Neural cell (in vitro differentiated cells): ENCODE measurements around the gene RGS10. TPM values are rescaled to one million over a fixed set of nuclear protein-coding genes. Genes with fewer than 3 reads are reported as not detected.

Experiments
- H2AFZ ChIP-seq: fragments of 200-600, 300-800 bp; sonication (generic), shearing (Covaris generic); 2 replicates; pipeline ENCODE4 v1.6.0; 2014; ENCODE audit warnings: low read depth, mild to moderate bottlenecking, antibody characterized with exemption, low read length, moderate library complexity
- H3F3A ChIP-seq: fragments of 200-600 bp; shearing (Covaris generic); 2 replicates; pipeline ENCODE4 v1.6.1; 2016; ENCODE audit warnings: mild to moderate bottlenecking, moderate library complexity, mixed read lengths, antibody characterized with exemption, low read length; ENCODE audit not compliant: insufficient read depth, poor library complexity, severe bottlenecking
- H3K27ac ChIP-seq: fragments of 200-600, 300-800 bp; sonication (generic), shearing (Covaris generic); 2 replicates; pipeline ENCODE4 v1.5.1; 2014; ENCODE audit warnings: mild to moderate bottlenecking, low read length, moderate library complexity
- H3K27me3 ChIP-seq: fragments of 300-800, 200-600 bp; sonication (generic), shearing (Covaris generic); 2 replicates; pipeline ENCODE4 v1.6.0; 2014; ENCODE audit warnings: mild to moderate bottlenecking, low read depth, low read length, moderate library complexity; ENCODE audit not compliant: insufficient read depth
- H3K36me3 ChIP-seq: fragments of 300-800, 200-600 bp; sonication (generic), shearing (Covaris generic); 2 replicates; pipeline ENCODE4 v1.5.1; 2014; ENCODE audit warnings: mild to moderate bottlenecking, antibody characterized with exemption, low read length, moderate library complexity; ENCODE audit not compliant: insufficient read depth
- H3K4me2 ChIP-seq: fragments of 300-800, 200-600 bp; sonication (generic), shearing (Covaris generic); 2 replicates; pipeline ENCODE4 v1.6.0; 2014; ENCODE audit warnings: mild to moderate bottlenecking, low read length
- H3K4me3 ChIP-seq: fragments of 300-800, 200-600 bp; sonication (generic), shearing (Covaris generic); 2 replicates; pipeline ENCODE4 v1.5.1; 2014; ENCODE audit warnings: mild to moderate bottlenecking, low read length, moderate library complexity
- H3K79me2 ChIP-seq: fragments of 200-600 bp; shearing (Covaris generic); replicated peaks from 2 replicates; pipeline ENCODE4 v1.6.0; 2014; ENCODE audit warnings: mild to moderate bottlenecking, low read length, moderate library complexity; ENCODE audit not compliant: insufficient read depth
- H3K9ac ChIP-seq: fragments of 300-800, 200-600 bp; sonication (generic), shearing (Covaris generic); 2 replicates; pipeline ENCODE4 v1.6.1; 2016; ENCODE audit warnings: mild to moderate bottlenecking, low read length, mixed read lengths
- H3K9me2 ChIP-seq: fragments of 200-600 bp; shearing (Covaris generic); 2 replicates; pipeline ENCODE4 v1.6.1; 2016; ENCODE audit warnings: mild to moderate bottlenecking, low read length, mixed read lengths; ENCODE audit not compliant: insufficient read depth
- H3K9me3 ChIP-seq: fragments of 200-600, 300-800 bp; sonication (generic), shearing (Covaris generic); 2 replicates; pipeline ENCODE4 v1.6.1; 2016; ENCODE audit warnings: mild to moderate bottlenecking, mixed run types, low read length, moderate library complexity, mixed read lengths
- H4K20me1 ChIP-seq: fragments of 200-600 bp; shearing (Covaris generic); 2 replicates; pipeline ENCODE4 v1.6.1; 2016; ENCODE audit warnings: mild to moderate bottlenecking, mixed run types; ENCODE audit not compliant: insufficient read depth
- EP300 ChIP-seq: fragments of 450-650 bp; conservative IDR thresholded peaks from 2 replicates; pipeline ENCODE4 v1.6.1; 2014; ENCODE audit warnings: antibody characterized with exemption, mild to moderate bottlenecking, moderate library complexity; ENCODE audit not compliant: poor library complexity, severe bottlenecking
- EZH2 ChIP-seq: fragments of 200-600, 300-800 bp; shearing (Covaris generic), sonication (generic); IDR thresholded peaks from 2 replicates; pipeline ENCODE4 v1.6.1; 2014; ENCODE audit warnings: antibody characterized with exemption, low read length, borderline replicate concordance, mild to moderate bottlenecking; ENCODE audit not compliant: insufficient read depth, poor library complexity, severe bottlenecking
- MXI1 ChIP-seq: fragments of 450-650 bp; conservative IDR thresholded peaks from 2 replicates; pipeline ENCODE4 v1.6.1; 2014; ENCODE audit warnings: antibody characterized with exemption, mild to moderate bottlenecking; ENCODE audit not compliant: poor library complexity, severe bottlenecking
- POLR2AphosphoS5 ChIP-seq: IDR thresholded peaks from 2 replicates; pipeline ENCODE4 v1.6.1; 2012
- RAD21 ChIP-seq: fragments of 450-650 bp; conservative IDR thresholded peaks from 2 replicates; pipeline ENCODE4 v1.6.1; 2014; ENCODE audit warnings: antibody characterized with exemption, mild to moderate bottlenecking, moderate library complexity
- REST ChIP-seq: IDR thresholded peaks from 2 replicates; pipeline ENCODE4 v1.6.1; 2012; ENCODE audit warnings: borderline replicate concordance
- SMC3 ChIP-seq: fragments of 450-650 bp; conservative IDR thresholded peaks from 2 replicates; pipeline ENCODE4 v1.6.1; 2014; ENCODE audit warnings: antibody characterized with exemption, mild to moderate bottlenecking, moderate library complexity; ENCODE audit not compliant: poor library complexity
- TAF1 ChIP-seq: IDR thresholded peaks from 2 replicates; pipeline ENCODE4 v1.6.1; 2012; ENCODE audit warnings: low read depth
- polyA plus RNA-seq: library from polyadenylated mRNA; depleted of rRNA; stranded (reverse); fragments of >200 nt; gene quantifications from 2 replicates; pipeline ENCODE4 v1.2.3, GENCODE V29; 2014
- TF ChIP-seq, protein P1 (sequence below): fragments of 450-650 bp; IDR thresholded peaks from 2 replicates; pipeline ENCODE4 v1.5.1; 2014; ENCODE audit warnings: antibody characterized with exemption, mild to moderate bottlenecking, moderate library complexity; ENCODE audit not compliant: poor library complexity, severe bottlenecking

The RGS10 gene
- polyA plus RNA-seq, 1 donor from 2014 or later = 2.6 TPM

- TF ChIP-seq, protein P1, sequence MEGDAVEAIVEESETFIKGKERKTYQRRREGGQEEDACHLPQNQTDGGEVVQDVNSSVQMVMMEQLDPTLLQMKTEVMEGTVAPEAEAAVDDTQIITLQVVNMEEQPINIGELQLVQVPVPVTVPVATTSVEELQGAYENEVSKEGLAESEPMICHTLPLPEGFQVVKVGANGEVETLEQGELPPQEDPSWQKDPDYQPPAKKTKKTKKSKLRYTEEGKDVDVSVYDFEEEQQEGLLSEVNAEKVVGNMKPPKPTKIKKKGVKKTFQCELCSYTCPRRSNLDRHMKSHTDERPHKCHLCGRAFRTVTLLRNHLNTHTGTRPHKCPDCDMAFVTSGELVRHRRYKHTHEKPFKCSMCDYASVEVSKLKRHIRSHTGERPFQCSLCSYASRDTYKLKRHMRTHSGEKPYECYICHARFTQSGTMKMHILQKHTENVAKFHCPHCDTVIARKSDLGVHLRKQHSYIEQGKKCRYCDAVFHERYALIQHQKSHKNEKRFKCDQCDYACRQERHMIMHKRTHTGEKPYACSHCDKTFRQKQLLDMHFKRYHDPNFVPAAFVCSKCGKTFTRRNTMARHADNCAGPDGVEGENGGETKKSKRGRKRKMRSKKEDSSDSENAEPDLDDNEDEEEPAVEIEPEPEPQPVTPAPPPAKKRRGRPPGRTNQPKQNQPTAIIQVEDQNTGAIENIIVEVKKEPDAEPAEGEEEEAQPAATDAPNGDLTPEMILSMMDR = no peak
- TF ChIP-seq RAD21 = no peak
Measured at GRCh38 chr10:119460369-119461195, 81.9 kb downstream of the RGS10 start (continued).

DNA sequence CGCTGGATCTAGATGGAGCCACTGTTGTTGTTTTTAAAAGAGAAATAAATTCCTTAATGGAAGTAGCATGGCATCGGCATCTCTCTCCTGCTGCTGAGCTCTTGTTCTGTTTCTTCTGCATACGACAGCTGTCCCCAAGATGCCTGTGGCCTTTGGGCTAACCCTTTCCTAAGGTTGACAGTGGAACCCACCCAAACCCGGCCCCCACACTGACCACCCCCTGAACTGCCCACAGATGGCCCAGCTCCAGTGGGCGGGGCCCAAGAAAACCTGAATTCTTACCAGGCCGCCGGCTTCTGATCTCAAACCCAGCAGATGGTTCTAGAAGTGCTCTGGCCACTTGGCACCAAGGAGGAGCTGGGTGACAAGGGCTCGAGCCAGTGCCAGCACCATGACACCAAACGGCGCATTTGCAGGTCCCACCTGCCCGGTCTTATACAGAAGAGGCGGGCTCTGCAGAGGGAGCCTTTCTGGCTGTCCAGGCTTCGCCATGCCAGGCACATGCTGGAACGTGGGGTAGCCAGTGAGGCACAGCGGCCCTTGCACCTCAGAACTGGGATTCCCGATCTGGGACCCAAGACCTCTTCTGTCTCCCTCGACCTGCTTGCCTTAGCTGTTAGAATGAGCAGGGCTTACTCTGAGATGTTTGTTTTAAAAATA is 82.7 kb downstream of the RGS10 start:
- Histone ChIP-seq H3K36me3 (no peaks in the 10 kb centered on the region), H4K20me1 (no peaks in the 10 kb centered on the region), H3K9ac (no peak overlapping the region), H3F3A (no peaks in the 10 kb centered on the region), H3K79me2 (no peaks in the 10 kb centered on the region), H3K27ac (no peak overlapping the region), H2AFZ (no peak overlapping the region), H3K9me3 (no peaks in the 10 kb centered on the region), H3K27me3 (no peaks in the 10 kb centered on the region), H3K4me2 (no peak overlapping the region), H3K4me3 (no peak overlapping the region), H3K9me2 (no peaks in the 10 kb centered on the region)
- TF ChIP-seq POLR2AphosphoS5 (no peak), MXI1 (no peak), SMC3 (no peak), REST (no peak), EP300 (no peak), TAF1 (no peak), EZH2 (no peak), RAD21 (no peak)
- TF ChIP-seq, protein P1 = no peak
